Measurements from ENCODE around the gene GPX2. TPM values are rescaled to one million over a fixed set of nuclear protein-coding genes. Genes with fewer than 3 reads are reported as not detected.

The GPX2 gene
- total and polyA plus RNA-seq, 2 of the 4 experiments (the other 2 are of a cell fraction) = not detected

DNA sequence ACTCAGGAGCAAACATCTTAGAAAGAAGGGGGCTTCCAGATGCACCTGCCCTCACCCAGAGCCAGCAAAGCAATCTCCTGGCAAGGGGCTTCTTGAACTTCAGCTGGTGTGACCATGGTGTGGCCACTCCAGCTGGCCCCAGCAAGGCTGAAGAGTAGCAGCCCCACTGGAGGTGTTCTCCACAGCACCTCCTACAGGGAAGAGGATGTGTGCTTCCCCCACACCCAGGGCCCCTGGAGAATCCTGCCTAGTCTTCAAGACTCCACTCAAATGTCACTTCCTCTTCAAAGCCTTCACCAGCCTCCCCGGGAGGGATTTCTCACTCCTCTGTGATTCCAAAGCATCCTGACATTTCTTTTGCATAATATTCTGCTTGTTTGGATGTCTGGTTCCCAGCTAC, 21.1 kb upstream of the GPX2 start:
- Histone ChIP-seq H3K4me3 (ENCODE audit: insufficient read depth, low read depth, low read length) (no peak overlapping the region), H2AK5ac (ENCODE audit: low read depth, low read length) (no peak overlapping the region), H3K56ac (ENCODE audit: extremely low read depth, insufficient read depth, low read length) (no peak overlapping the region), H3K79me1 (ENCODE audit: low read depth in 1 of 2, low read length in 2 of 2) (no peaks in the 10 kb centered on the region), H2BK5ac (ENCODE audit: low read depth, low read length, poor library complexity, severe bottlenecking) (no peak overlapping the region), H2AK9ac (replicated peaks; ENCODE audit: low read depth, low read length, poor library complexity) (no peak overlapping the region), H4K8ac (ENCODE audit: low read depth in 2 of 2, low read length in 2 of 2) (no peak overlapping the region), H3K4me1 (ENCODE audit: control insufficient read depth, insufficient read depth, low read length) (no peaks in the 10 kb centered on the region), H3K9ac (ENCODE audit: low read depth, low read length) (no peak overlapping the region), H3K27ac (ENCODE audit: insufficient read depth, low read length) (no peak overlapping the region), H2BK20ac (ENCODE audit: low read depth, low read length) (no peak overlapping the region), H4K5ac (ENCODE audit: low read depth, low read length) (no peak overlapping the region), H2BK15ac (ENCODE audit: low read depth, low read length) (no peak overlapping the region), H3K9me3 (ENCODE audit: control insufficient read depth, insufficient read depth, low read length) (no peaks in the 10 kb centered on the region), H3K18ac (ENCODE audit: low read depth, low read length) (no peak overlapping the region), H3K9me1 (ENCODE audit: insufficient read depth, low read length) (no peaks in the 10 kb centered on the region; the same call in 1 of the 2 replicates), H3K14ac (replicated peaks; ENCODE audit: low read depth, low read length) (no peak overlapping the region), H3K23ac (ENCODE audit: low read depth, low read length) (no peak overlapping the region), H3K27me3 (ENCODE audit: control insufficient read depth, insufficient read depth, low read length) (no peaks in the 10 kb centered on the region), H3K4me2 (ENCODE audit: low read depth, low read length) (no peak overlapping the region), H4K91ac (ENCODE audit: insufficient read depth, low read depth, low read length) (no peak overlapping the region), H4K20me1 (ENCODE audit: insufficient read depth, low read length) (no peaks in the 10 kb centered on the region), H3K4ac (ENCODE audit: low read depth, low read length) (no peak overlapping the region), H2AFZ (replicated peaks; ENCODE audit: low read length, poor library complexity) (no peak overlapping the region), H2BK120ac (ENCODE audit: low read depth, low read length) (no peak overlapping the region), H3K36me3 (ENCODE audit: control insufficient read depth, insufficient read depth, low read length) (no peaks in the 10 kb centered on the region; the same call in 1 of the 2 replicates)
- ATAC-seq (ENCODE audit: low read depth) (no peak), DNase-seq (no peak)
- POLR2A ChIA-PET (ENCODE audit: unreplicated experiment) = no interaction called here
- no peak for TF ChIP-seq POLR2A (IDR thresholded peaks at IDR 0.05; ENCODE audit: low read depth, low read length)
- TF ChIP-seq NFE2L2 (IDR thresholded peaks at IDR 0.05; ENCODE audit: low read depth, low read length) = no peak
- TF ChIP-seq MXI1 (IDR thresholded peaks at IDR 0.05; ENCODE audit: borderline replicate concordance, low read depth, low read length) = no peak
- TF ChIP-seq, protein P1, sequence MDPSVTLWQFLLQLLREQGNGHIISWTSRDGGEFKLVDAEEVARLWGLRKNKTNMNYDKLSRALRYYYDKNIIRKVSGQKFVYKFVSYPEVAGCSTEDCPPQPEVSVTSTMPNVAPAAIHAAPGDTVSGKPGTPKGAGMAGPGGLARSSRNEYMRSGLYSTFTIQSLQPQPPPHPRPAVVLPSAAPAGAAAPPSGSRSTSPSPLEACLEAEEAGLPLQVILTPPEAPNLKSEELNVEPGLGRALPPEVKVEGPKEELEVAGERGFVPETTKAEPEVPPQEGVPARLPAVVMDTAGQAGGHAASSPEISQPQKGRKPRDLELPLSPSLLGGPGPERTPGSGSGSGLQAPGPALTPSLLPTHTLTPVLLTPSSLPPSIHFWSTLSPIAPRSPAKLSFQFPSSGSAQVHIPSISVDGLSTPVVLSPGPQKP (IDR thresholded peaks at IDR 0.05; ENCODE audit: borderline replicate concordance, low read depth, low read length) = no peak
- no peak for TF ChIP-seq USF2 (IDR thresholded peaks at IDR 0.05; ENCODE audit: low read depth, low read length)
- TF ChIP-seq RFX5 (IDR thresholded peaks at IDR 0.05; ENCODE audit: low read depth, low read length) = no peak
- no peak for TF ChIP-seq MAFK (IDR thresholded peaks at IDR 0.05; ENCODE audit: low read depth, low read length)
- no peak for TF ChIP-seq BHLHE40 (IDR thresholded peaks at IDR 0.05; ENCODE audit: low read depth, low read length)
- no peak for TF ChIP-seq CEBPB (IDR thresholded peaks at IDR 0.05; ENCODE audit: low read depth, low read length)
- TF ChIP-seq MAZ (IDR thresholded peaks at IDR 0.05; ENCODE audit: borderline replicate concordance, low read depth, low read length) = no peak
- TF ChIP-seq SMC3 (IDR thresholded peaks at IDR 0.05; ENCODE audit: low read depth, low read length) = no peak
- no peak for TF ChIP-seq CTCF (conservative IDR thresholded peaks at IDR 0.05; ENCODE audit: low read depth, low read length)
- no peak for TF ChIP-seq RAD21 (IDR thresholded peaks at IDR 0.05; ENCODE audit: low read length)
- no peak for TF ChIP-seq FOS (IDR thresholded peaks at IDR 0.05; ENCODE audit: low read depth, low read length)
- no peak for TF ChIP-seq RCOR1 (IDR thresholded peaks at IDR 0.05; ENCODE audit: insufficient replicate concordance, low read length)
- no peak for TF ChIP-seq CHD1 (IDR thresholded peaks at IDR 0.05; ENCODE audit: low read depth, low read length)
- no TSS peak for BruUV-seq (replicated peaks)
- in situ Hi-C loops (cut with MboI; ENCODE audit: low sequenced_read_pairs) = no loop called here
- CTCF ChIA-PET = no interaction called here
- intact Hi-C loops (cut with micrococcal nuclease) = no loop called here
- dilution Hi-C loops (cut with HindIII; ENCODE audit: low sequenced_read_pairs, unreplicated experiment) = no loop called here
- WGBS, 2 experiments (ENCODE audit: extremely low coverage in 2 of 2, insufficient read length in 1 of 2) = no CpG with 5 or more reads among the region's 1 CpG
